ENCODE measurements around the gene USP49. TPM values are rescaled to one million over a fixed set of nuclear protein-coding genes. Genes with fewer than 3 reads are reported as not detected.

Gene USP49
- total and polyA plus RNA-seq, 8 donors = 0.98 to 2.4 (median 1.5) TPM

GRCh38 chr6:41805830-41806774, 89.1 kb downstream of the USP49 start:
- DNase-seq (no peak), FAIRE-seq (no peak), ATAC-seq (no peak)
- no peaks in the 10 kb centered on the region for H3K9me3 ChIP-seq
- H3K27ac ChIP-seq = no peak overlapping the region
- no peak for TF ChIP-seq CTCF (IDR thresholded peaks at IDR 0.05)
- 93 to 94% methylated on average over 64 to 74 of the region's 74 CpGs for WGBS, 2 donors
- intact Hi-C loops (cut with DNase I) = no loop called here
- H3K36me3 ChIP-seq = peaks cover 0 to 8% (median 0%) of the 10 kb centered on the region in 3 donors
- H3K27me3 ChIP-seq = no peaks in the 10 kb centered on the region
- H3K4me1 ChIP-seq = no peaks in the 10 kb centered on the region
- H3K4me3 ChIP-seq = no peak overlapping the region

- Histone ChIP-seq H3K4me3 (no peak overlapping the region), H3K9me3 (no peaks in the 10 kb centered on the region), H3K36me3 (peaks cover 0 to 6% (median 0%) of the 10 kb centered on the region in 3 donors), H3K27ac (no peak overlapping the region), H3K27me3 (no peaks in the 10 kb centered on the region), H3K4me1 (no peaks in the 10 kb centered on the region)
- ATAC-seq (no peak), FAIRE-seq (no peak), DNase-seq (no peak)
- 79 to 86% methylated on average over 2 of the region's 2 CpGs for WGBS, 2 donors
- no peak for TF ChIP-seq CTCF (IDR thresholded peaks at IDR 0.05)
- intact Hi-C loops (cut with DNase I) = no loop called here
Measured at GRCh38 chr6:41801380-41801779, 93.8 kb downstream of the USP49 start.

- Histone ChIP-seq H3K27ac (no peak overlapping the region), H3K4me3 (no peak overlapping the region), H3K36me3 (no peaks in the 10 kb centered on the region), H3K9me3 (no peaks in the 10 kb centered on the region), H3K4me1 (no peaks in the 10 kb centered on the region), H3K27me3 (no peaks in the 10 kb centered on the region)
- WGBS, 2 donors = 71 to 76% methylated on average over 2 of the region's 2 CpGs
- DNase-seq (no peak), ATAC-seq (no peak), FAIRE-seq (no peak)
- intact Hi-C loops (cut with DNase I) = no loop called here
- TF ChIP-seq CTCF (IDR thresholded peaks at IDR 0.05) = no peak
Measured at GRCh38 chr6:41799559-41799911, 95.6 kb downstream of the USP49 start.

GRCh38 chr6:41798901-41799558, 96.1 kb downstream of the USP49 start:
- Histone ChIP-seq H3K9me3 (no peaks in the 10 kb centered on the region), H3K27me3 (no peaks in the 10 kb centered on the region), H3K4me3 (no peak overlapping the region), H3K4me1 (no peaks in the 10 kb centered on the region), H3K27ac (no peak overlapping the region), H3K36me3 (no peaks in the 10 kb centered on the region)
- intact Hi-C loops (cut with DNase I) = no loop called here
- ATAC-seq = no peak
- no peak for DNase-seq
- FAIRE-seq = no peak
- no peak for TF ChIP-seq CTCF (IDR thresholded peaks at IDR 0.05)
- WGBS, 2 donors = 91 to 96% methylated on average over 7 of the region's 7 CpGs

GRCh38 chr6:41796474-41796873, 98.7 kb downstream of the USP49 start:
- no peak overlapping the region for H3K27ac ChIP-seq
- no peaks in the 10 kb centered on the region for H3K4me1 ChIP-seq
- no peak for ATAC-seq
- H3K27me3 ChIP-seq = no peaks in the 10 kb centered on the region
- H3K9me3 ChIP-seq = no peaks in the 10 kb centered on the region
- intact Hi-C loops (cut with DNase I) = no loop called here
- no peak for FAIRE-seq
- 63 to 90% methylated on average over 2 of the region's 2 CpGs for WGBS, 2 donors
- H3K4me3 ChIP-seq = no peak overlapping the region
- DNase-seq = no peak
- H3K36me3 ChIP-seq = no peaks in the 10 kb centered on the region
- TF ChIP-seq CTCF (IDR thresholded peaks at IDR 0.05) = no peak

Measured in pancreas (tissue), 10 donors.